HG02610 (cell line): ENCODE data around the gene DAZ1.
"Not testable (repeated sequence)": the region's sequence is repeated elsewhere in the genome, so short reads cannot be mapped to it uniquely, and the experiment has no call there.

Experiments used
- ATAC-seq: cut with Tn5 transposase; IDR thresholded peaks from one replicate; pipeline ENCODE4 v1.9.1; 2021; ENCODE audit warnings: mild to moderate bottlenecking, moderate library complexity; ENCODE audit not compliant: unreplicated experiment

Gene DAZ1

DNA sequence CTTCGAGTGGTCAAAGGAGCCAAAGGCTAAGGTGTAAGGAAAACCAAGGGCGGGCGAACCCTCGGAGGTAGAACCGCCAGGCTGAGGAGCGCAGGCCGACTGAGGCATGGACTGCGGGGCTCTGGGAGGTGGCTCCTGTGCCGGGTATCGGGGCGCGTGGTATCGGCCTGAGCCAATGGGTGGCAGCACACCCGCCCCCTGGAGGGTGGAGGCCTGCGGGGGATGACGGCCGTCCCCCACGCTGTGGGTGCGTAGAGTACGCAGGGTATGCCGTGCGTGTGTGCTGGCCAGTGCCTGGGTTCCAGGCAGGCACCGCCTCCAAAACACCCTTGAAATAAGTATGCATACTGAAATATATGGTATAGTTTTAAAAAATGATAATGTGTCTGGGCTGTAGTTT lies at the start of gene DAZ1:
Gene DAZ1 (minus strand): TSS at position 101 of the 400 bp plus-strand sequence. CDS start 208 bp downstream, outside the sequence.
- ATAC-seq = not testable (repeated sequence)

DNA sequence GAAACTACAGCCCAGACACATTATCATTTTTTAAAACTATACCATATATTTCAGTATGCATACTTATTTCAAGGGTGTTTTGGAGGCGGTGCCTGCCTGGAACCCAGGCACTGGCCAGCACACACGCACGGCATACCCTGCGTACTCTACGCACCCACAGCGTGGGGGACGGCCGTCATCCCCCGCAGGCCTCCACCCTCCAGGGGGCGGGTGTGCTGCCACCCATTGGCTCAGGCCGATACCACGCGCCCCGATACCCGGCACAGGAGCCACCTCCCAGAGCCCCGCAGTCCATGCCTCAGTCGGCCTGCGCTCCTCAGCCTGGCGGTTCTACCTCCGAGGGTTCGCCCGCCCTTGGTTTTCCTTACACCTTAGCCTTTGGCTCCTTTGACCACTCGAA lies 20.4 kb upstream of the DAZ1 start, which contains the start of gene DAZ2:
Gene DAZ2 (plus strand): TSS at position 301 of the 400 bp plus-strand sequence. CDS start 208 bp downstream, outside the sequence.
- ATAC-seq = not testable (repeated sequence)

DNA sequence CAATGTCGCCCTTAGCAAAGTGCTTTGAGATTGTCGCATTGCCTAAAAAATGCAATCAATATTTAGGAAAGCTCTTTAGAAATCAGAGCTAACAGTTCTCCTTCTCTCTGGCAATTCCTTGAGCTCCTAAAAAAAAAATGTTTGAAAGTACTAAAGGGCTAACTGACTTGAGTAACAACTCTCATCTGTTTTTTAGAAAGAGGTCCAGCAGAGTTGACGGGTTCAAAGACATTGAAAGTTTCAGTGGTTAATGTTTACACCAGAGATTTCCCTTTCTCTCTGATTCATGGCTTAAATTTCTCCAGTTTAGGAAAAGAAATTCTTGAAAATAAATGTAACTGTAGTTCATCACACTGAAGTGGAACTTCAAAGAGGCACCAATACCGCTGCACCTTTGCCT lies 11.9 kb upstream of the DAZ1 start:
- not testable (repeated sequence) for ATAC-seq

GRCh38 chrY:23209802-23210495 lies 11.1 kb upstream of the DAZ1 start:
- ATAC-seq = not testable (repeated sequence)

DNA sequence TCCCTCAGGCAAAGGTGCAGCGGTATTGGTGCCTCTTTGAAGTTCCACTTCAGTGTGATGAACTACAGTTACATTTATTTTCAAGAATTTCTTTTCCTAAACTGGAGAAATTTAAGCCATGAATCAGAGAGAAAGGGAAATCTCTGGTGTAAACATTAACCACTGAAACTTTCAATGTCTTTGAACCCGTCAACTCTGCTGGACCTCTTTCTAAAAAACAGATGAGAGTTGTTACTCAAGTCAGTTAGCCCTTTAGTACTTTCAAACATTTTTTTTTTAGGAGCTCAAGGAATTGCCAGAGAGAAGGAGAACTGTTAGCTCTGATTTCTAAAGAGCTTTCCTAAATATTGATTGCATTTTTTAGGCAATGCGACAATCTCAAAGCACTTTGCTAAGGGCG lies 8.6 kb upstream of the DAZ1 start:
- ATAC-seq = not testable (repeated sequence)
